Cortex of kidney (tissue), 1 donor: Measurements from ENCODE around the gene SPATC1L.
"Not testable (repeated sequence)": the region's sequence is repeated elsewhere in the genome, so short reads cannot be mapped to it uniquely, and the experiment has no call there.

Source experiments
- DNase-seq: peaks from one replicate; lab custom pipeline; 2025; lab: John Stamatoyannopoulos, UW

SPATC1L gene

DNA sequence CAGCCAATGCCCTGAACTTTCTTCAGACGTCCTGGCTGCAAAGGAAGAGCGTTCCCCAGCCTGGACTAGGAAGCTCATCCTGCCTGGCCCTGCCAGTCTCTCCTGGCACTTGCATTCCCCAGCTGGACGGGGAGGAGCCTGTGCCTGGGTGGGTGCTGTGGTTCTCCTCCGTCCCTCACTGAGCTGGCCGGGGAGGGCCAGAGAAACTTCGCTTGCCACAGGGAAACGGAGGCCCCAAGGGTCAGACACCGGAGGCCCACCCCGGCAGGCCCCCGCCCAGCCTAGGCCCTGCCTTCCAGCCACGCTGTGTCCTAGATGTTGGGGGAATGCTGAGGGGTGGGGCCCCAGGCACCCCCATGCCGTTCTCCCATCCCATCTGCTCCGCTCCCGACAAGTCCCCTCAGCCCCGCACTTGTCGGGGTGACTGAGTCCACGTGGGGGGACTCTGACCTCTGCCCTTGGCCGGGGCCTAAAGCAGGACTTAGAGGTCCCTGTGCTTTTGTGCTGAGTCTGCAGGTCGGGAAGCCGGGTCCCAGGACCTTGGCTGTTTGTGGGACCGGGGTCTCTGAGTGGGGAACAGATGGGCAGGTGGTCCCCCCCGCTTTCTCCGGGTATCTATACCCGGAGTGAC is 33.7 kb downstream of the SPATC1L start:
- DNase-seq: no peak

DNA sequence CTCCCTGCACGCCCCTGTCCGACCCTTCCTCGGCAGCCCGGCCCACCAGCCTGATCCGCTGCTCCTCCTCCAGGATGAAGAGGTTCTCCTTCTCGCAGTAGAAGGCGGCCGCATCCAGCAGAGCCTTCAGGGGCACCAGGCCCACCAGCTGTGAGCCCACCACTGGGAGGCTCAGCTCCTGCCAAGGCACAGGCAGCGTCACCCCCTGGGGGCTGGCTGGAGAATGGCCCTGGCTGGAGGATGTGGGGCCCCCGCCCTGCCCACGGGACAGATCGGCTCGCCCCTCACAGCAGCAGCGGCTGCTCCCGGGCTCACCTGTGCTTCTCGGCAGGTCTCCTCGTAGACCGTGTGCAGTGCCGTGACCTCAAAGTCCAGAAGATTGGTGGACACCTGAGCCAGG is 34.2 kb downstream of the SPATC1L start:
- no peak for DNase-seq

DNA sequence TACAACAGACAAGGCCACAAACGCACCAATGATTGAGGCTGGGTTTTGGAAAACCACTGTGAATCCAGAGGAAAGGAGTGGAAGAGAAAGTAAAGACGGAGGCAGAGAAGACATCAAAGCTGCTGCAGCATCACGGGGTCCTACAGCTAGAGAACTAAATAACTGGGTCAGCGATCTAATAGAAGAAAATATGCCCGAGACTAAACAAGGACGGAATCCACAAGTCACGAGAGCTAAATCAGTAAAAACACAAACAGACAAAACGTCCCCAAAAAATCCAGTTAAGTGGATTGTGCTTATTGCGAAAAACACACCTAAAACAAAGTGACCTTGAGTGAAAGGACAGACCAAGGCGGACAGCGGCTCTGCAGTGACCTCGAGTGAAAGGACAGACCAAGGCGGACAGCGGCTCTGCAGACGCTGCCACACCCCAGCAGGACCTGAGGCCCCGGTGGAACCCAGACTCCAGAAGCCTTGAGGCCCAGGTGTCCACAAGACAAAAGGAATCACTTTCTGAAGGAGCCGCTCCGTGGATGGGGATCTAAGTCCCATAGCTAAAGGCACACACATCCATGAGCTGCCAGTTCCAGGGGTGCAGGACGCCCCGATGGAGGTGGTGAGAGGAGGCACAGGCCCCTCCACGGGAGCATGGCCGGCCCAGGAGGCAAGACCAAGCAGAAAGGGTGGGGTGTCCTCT is 34.9 kb downstream of the SPATC1L start:
- DNase-seq: no peak

DNA sequence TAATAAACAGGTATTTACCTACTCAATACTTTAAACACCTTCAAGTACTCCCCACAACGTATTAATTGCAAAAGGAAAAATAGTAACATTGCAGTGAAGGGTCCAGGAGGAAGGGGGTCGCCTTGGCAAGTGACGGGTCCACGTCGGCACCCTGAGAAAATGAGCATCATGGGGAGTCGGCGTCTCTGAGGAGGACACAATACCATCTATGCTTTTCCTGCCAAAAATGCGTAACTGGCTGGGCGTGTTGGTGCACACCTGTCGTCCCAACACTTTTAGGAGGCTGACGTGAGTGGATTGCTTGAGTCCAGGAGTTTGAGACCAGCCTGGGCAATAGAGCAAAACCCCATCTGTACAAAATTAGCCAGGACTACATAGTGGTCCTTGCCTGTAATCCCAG is 36.2 kb downstream of the SPATC1L start:
- no peak for DNase-seq

DNA sequence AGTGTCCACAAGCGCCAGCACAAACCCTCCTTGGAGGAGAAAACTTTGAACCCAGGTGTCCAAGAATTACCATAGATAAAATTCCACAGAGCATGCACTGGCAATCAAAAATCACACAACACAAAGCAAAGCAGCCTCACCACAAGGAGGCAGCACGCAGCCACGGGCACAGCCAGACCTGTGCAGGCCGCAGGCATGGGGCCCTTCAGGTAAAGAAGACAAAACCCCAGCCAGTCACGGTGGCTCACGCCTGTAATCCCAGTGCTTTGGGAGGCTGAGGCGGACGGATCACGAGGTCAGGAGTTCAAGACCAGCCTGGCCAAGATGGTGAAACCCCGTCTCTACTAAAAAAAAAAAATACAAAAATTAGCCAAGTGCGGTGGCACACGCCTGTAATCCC is 36.8 kb downstream of the SPATC1L start:
- DNase-seq: not testable (repeated sequence)

DNA sequence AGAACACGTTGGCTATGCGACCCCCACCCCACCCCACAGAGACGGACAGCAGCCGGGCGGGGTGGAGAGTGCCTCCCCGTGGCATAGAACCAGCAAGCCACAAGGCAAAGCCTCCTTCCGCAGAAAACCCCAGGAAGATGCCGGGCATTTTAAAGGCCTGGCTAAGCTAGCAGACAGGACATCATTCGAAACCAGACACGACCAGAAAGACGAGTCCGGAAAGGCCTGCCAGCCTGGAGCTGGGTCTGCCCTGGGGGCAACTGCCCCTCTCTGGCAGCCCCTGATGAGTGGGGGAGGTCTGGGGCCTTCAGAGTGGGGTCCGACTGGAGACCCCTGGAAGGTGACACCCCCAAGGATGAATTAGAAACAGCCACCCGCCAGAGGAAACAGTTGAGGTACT is 37.4 kb downstream of the SPATC1L start:
- DNase-seq: no peak

DNA sequence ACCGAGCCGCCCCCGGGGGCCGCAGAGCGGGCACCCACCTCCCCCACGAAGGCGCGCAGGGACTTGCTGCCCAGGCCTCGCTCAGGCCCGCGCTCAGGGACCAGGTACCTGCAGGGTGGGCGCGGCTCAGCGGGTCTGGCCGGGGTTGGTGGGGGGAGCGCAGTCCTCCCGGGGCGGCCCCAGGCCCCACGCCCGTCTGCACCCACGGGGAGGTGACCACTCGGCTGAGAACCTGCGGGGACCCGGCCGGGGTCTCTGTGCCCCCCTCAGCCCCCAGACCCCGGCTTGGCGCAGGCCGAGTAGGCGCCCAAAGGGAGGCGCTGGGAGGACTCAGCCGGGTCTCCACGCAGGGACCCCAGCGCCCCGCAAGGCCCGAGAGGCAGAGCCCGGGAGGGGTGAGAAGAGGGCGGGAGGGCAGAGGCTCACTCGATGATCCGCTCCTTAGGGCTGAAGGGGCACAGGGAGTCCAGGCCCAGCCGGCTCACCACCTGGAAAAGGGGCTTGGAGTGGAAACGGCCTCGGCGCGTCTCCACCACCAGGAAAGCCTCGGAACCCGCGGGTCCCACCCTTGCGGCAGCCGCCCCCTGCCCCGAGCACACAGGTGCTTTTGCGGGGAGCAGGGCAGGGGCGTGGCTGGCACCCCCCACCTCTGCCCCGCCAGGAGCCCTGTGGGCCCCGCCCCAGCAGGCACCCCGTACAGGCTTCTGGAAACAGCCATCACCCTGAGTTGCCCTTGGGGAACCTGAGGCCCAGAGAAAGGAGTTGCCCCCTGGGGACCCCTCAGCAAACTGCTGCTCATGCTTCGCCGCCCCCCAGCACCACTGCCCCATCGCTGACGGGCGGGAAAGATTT is 38.2 kb downstream of the SPATC1L start:
- no peak for DNase-seq

DNA sequence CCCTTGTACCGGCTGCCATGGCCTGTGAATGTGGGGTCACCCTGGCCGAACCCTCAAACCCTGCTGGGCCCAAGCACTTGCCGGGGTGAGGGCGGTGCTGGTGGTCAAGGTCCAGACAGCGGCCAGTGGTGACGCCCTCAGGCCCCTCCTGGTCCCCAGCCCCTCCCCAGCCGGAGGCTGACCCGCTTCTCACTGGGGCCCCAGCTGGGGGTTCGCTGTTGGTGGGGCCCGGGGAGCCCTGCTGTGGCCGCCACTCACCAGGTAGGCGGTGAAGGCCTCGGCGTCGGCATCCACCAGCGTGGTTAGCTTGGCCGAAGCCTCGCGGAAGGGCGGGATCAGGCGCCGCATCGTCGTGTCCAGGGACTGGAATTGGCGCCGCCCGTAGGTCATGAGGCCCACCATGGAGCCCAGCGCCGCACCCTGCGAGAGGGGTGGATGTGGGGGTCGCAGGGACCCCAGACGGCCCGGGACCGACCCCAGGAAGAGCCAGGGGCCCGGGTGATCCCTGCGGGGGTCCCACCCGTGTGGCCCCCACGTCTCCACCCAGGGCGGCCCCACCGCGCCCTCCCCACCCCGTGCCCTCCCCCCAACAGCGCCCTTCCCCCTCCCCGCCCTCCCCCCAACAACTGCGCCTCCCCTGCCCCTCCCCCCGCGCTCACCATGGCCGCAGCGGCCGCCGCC is 39.0 kb downstream of the SPATC1L start:
- no peak for DNase-seq

DNA sequence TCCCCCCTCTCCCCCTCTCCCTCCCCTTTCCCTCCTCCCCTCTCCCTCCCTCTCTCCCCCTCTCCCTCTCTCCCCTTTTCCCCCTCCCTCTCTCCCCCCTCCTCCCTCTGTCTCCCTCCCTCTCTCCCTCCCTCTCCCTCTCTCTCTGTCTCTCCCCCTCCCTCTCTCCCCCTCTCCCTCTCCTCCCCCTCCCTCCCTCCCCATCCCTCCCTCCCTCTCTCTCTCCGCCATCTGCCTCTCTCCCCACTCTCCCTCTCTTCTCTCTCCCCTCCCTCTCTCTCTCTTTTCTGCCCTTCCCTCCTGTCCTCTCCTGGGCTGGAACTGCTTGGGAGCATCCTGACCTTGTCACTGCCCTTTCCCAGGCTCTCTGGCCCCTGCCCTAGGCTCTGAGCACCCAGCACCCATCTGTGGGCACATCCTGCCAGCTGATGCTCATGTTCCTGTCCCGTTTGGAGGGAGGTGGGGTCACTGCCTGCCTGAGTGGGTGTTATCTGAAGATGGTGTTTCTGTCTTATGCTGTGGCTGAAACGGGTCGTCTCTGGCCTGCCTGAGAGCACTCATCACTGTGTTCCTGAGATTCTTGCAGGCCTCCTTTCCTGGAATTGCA is 39.7 kb downstream of the SPATC1L start:
- no peak for DNase-seq

DNA sequence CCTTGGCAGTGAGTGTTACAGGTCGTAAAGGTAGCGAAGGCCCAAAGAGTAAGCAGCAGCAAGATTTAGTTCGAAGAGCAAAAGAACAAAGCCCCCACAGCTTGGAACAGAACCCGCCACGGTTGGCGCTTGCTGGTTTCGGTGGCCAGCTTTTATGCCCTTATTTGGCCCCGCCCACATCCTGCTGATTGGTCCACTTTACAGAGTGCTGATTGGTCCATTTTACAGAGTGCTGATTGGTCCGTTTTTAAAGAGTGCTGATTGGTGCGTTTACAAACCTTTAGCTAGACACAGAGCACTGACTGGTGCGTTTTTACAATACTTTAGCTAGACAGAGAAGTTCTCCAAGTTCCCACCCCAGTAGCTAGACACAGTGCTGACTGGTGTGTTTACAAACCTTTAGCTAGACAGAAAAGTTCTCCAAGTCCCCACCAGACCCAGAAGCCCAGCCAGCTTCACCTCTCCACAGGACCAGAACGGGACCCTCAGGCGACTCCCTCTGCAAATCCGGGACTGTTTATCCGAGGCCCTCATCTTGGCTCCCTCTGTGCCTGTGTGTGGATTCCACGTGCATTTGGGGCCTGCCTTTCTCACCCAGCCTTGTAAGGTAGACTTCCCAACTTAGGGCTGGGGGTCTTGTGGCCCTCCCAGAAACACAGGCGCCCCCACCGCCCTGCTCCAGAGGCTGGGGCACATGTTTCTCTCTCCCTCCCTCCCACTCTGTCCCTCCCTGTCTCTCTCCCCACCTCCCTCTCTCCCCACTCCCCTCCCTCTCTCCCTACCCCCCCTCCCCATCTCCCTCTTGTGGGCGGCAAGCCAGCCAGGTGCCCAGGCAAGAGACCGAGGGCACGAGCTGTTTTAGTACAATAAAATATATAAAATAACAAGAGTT is 41.4 kb downstream of the SPATC1L start:
- no peak for DNase-seq

DNA sequence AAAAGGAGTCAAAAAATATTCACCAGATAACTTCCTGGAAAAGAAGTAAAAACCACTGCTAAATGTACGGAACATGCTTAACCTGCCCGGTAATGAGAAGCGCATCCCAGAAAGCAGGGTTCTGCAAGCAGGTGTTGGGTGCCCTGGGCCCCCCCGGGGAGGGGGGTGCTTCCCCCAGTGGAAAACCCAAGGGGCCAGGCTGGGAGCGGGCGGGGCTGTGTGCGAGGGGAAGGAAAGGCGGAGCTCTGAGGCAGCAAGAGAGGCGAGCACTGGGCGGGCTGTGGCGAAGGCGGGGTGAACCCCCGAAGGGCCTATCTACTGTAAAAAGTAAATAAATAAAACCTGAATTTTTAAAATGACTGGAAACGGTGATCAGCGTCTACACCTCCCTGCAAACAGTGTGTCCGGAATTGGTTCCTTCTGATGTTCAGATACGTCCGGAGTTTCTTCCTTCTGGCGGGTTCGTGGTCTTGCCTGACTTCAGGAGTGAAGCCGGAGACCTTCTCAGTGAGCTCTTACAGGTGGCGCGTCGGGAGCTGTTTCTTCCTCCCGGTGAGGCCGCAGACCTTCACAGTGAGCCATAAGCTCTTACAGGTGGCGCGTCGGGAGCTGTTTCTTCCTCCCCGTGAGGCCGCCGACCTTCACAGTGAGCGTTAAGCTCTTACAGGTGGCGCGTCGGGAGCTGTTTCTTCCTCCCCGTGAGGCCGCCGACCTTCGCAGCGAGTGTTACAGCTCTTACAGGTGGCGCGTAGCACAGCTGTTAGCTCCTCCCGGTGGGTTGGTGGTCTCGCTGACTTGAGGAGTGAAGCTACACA is 42.3 kb downstream of the SPATC1L start:
- DNase-seq: no peak

DNA sequence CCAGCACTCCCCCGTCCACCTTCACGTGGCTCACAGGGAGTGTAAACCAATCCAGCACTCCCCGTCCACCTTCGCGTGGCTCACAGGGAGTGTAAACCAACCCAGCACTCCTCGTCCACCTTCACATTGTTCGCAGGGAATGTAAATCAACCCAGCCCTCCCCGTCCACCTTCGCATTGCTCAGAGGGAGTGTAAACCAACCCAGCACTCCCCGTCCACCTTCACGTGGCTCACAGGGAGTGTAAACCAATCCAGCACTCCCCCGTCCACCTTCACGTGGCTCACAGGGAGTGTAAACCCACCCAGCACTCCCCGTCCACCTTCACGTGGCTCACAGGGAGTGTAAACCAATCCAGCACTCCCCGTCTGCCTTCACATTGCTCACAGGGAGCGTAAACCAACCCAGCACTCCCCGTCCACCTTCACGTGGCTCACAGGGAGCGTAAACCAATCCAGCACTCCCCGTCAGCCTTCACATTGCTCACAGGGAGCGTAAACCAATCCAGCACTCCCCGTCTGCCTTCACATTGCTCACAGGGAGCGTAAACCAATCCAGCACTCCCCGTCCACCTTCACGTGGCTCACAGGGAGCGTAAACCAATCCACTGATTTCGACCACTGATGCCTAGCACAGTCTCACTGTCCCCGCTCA is 43.8 kb downstream of the SPATC1L start:
- not testable (repeated sequence) for DNase-seq

DNA sequence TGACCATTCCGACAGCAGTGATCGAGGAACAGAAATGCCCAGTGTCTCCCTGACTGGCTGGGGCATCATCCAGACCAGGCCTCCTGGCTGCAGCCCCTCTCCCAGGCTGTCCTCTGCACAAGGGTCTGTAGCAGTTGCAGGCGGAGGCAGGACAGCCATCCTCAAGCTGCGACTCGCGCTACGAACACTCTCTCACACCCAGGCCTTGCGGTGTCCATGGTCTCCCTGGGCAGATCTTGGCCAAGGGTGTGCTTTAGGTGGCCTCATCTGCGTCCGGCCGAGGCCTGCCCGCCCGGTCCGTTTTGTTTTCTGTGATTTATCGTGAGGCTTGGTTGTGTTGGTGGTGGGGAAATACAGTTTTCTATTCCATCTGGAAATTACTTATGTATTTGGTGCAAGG is 44.6 kb downstream of the SPATC1L start:
- DNase-seq: no peak

DNA sequence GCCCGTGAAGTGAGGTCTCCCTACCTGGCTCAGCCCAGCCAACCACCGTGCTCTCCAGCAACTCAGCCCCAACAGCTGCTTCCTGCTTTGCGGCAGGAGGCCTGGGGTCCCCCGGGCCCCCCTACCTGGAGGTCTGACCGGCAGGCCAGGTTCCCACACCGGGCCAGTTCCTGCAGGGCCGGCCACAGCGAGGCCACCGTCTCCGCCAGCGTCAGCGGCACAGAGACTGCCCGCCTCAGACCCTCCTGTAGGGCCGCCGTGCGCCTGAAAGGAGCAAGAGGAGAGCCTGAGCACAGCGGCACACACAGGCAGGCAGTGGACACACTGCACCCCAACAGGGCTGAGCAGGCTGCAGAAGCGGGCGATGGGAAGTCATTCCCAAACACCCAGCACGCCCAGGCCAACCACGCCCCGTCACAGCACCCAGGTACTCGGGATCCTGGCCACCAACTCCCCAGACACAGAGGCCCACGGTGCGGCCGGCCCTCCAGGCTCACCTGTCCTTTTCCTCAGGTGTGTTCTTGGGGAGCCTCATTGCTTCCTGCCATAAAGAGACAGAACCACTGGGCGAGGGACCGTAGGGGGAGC is 45.8 kb downstream of the SPATC1L start:
- DNase-seq: no peak

DNA sequence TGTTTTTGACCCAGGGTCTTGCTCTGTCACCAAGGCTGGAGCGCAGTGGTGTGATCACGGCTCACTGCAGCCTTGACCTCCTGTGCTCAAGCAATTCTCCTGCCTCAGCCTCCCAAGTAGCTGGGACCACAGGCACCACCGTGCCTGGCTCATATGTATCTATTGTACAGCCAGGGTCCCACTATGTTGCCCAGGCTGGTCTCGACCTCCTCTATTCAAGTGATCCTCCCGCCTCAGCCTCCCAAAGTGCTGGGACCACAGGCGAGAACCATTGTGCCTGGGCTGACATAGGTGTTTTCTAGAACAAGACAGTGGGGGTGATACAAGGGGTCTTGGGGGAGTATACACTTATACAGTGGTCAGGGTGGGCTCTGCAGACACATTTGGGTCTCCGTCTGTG is 46.4 kb downstream of the SPATC1L start:
- DNase-seq: no peak

DNA sequence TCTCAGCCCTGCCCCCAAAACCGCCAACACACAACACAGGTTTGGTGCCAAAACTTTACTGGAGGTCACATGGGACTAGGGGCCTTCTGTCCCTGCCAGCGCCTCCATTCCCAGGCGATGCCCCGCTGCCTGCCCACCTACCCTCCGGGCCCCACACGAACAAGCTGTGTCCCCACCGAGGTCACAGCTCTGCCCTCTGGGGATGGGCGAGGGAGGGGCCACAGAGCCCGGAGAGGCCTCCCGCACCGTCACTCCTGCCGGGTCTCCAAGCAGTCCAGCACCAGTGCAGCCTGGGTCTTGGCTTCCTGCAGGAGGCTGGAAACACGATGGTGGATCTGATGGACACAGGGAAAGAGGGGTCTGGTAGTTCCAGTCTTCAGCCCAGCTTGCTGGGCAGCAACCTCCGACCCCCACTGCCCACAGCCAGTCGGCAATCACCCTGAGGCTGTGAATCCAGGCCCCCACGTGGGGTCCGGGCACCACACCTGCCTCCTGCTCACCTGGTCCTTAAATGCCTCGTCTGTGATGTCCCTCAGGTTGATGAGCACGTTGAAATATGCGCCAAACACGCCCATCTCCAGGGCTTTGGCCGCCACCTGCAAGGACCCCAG is 47.4 kb downstream of the SPATC1L start:
- DNase-seq: no peak

DNA sequence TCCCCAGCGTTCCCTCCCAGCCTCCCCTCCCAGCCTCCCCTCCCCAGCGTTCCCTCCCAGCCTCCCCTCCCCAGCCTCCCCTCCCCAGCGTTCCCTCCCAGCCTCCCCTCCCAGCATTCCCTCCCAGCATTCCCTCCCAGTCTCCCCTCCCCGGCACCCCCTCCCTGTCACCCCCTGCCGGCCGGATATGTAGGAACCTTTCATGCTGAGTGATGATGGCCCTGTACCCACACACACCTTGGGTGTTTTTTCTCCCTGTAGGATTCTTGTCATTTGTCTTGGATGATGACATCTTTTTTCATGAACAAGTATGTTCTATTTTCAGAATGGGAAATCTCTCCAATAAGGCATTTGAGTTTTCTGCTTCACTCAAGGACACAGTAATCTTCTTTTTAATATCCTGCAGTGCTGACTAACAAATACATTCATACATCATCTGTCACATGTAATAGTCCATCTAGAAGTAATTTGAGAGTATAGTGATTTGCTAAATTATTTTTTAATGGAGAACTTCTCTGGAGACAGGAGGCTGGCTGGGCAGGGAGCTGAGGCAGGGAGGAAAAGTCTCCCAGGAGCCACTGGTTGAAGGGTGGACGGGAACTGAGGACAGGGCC is 48.4 kb downstream of the SPATC1L start:
- DNase-seq: no peak
